K562 (cell line): Measurements from ENCODE around the gene OGDH. TPM values are rescaled to one million over a fixed set of nuclear protein-coding genes. Genes with fewer than 3 reads are reported as not detected.

ENCODE experiments used
- FOS ChIP-seq: IDR thresholded peaks from 3 replicates; pipeline ENCODE4 v1.6.1; 2011; ENCODE audit not compliant: insufficient read length; ENCODE audit errors: extremely low read depth
- GATAD2A ChIP-seq: fragments of 450-650 bp; IDR thresholded peaks from 2 replicates; pipeline ENCODE4 v1.6.1; 2017
- NCOA6 ChIP-seq: fragments of 450-650 bp; IDR thresholded peaks from 2 replicates; pipeline ENCODE4 v1.6.1; 2017; ENCODE audit warnings: mild to moderate bottlenecking
- polyA plus RNA-seq, 8 experiments: library from polyadenylated mRNA; depleted of rRNA in 4 of 8; stranded (reverse) in 5 of 8; unstranded in 3 of 8; fragments of >200 nt; fragmentation: Nextera tagmentation in 2 of 8; fragmentation: Illumina TruSeq in 1 of 8; extraction: Ambion mirVana in 2 of 8; extraction: Trizol in 1 of 8; gene quantifications; 2 replicates each; pipeline versions ENCODE4 v1.2.1 to v1.2.3, GENCODE V29; 2011 to 2014; ENCODE audit warnings: inconsistent platforms in 1 of 8, missing spikeins in 1 of 8
- total RNA-seq, 7 experiments: library from RNA; depleted of rRNA in 6 of 7; stranded (reverse); fragments of >200 nt in 6 of 7; fragmentation: Illumina TruSeq in 2 of 7; extraction: Trizol in 2 of 7; gene quantifications; 2 replicates each; pipeline versions ENCODE4 v1.2.1 to v1.2.3, GENCODE V29; 2011 to 2021; ENCODE audit warnings: low replicate concordance in 1 of 7
- TF ChIP-seq, protein P1 (sequence below): fragments of 450-650 bp; formaldehyde crosslinking; IDR thresholded peaks from 2 replicates; pipeline ENCODE4 v1.4.0; 2020; ENCODE audit warnings: mild to moderate bottlenecking, moderate library complexity
- TF ChIP-seq, protein P2 (sequence below): fragments of 450-650 bp; IDR thresholded peaks from 2 replicates; pipeline ENCODE4 v1.7.0; 2016; ENCODE audit warnings: borderline replicate concordance
- TF ChIP-seq, protein P3 (sequence below): fragments of 450-650 bp; IDR thresholded peaks from 2 replicates; pipeline ENCODE4 v1.6.1; 2018; ENCODE audit warnings: mild to moderate bottlenecking, low read depth; ENCODE audit not compliant: partially characterized antibody

Gene OGDH
- total and polyA plus RNA-seq, 9 of the 15 experiments (the other 6 are each of a cell fraction or from before 2014, with no cell fraction given): 3.1 to 80.3 (median 23.5) TPM

DNA sequence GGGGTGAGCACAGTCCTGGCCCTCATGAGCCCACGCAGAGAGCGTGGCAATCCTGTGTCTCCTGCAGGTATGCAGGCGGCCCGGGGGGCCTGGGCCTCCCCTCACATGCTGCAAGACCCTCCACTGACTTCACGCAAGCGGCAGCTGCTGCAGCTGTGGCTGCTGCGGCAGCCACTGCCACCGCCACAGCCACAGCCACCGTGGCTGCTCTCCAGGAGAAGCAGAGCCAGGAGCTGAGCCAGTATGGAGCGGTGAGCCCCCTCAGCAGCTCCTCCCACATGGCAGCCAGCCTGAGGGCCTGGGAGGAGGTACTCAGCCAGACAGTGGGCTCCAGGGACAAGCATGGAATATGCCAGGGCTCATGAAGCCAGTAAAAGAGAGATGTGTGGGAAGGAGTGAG lies 150.9 kb downstream of the OGDH start (continued):
- TF ChIP-seq, protein P1, sequence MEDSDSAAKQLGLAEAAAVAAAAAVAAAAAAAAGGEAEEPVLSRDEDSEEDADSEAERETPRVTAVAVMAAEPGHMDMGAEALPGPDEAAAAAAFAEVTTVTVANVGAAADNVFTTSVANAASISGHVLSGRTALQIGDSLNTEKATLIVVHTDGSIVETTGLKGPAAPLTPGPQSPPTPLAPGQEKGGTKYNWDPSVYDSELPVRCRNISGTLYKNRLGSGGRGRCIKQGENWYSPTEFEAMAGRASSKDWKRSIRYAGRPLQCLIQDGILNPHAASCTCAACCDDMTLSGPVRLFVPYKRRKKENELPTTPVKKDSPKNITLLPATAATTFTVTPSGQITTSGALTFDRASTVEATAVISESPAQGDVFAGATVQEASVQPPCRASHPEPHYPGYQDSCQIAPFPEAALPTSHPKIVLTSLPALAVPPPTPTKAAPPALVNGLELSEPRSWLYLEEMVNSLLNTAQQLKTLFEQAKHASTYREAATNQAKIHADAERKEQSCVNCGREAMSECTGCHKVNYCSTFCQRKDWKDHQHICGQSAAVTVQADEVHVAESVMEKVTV: no peak
- TF ChIP-seq, protein P2, sequence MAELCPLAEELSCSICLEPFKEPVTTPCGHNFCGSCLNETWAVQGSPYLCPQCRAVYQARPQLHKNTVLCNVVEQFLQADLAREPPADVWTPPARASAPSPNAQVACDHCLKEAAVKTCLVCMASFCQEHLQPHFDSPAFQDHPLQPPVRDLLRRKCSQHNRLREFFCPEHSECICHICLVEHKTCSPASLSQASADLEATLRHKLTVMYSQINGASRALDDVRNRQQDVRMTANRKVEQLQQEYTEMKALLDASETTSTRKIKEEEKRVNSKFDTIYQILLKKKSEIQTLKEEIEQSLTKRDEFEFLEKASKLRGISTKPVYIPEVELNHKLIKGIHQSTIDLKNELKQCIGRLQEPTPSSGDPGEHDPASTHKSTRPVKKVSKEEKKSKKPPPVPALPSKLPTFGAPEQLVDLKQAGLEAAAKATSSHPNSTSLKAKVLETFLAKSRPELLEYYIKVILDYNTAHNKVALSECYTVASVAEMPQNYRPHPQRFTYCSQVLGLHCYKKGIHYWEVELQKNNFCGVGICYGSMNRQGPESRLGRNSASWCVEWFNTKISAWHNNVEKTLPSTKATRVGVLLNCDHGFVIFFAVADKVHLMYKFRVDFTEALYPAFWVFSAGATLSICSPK: no peak
- TF ChIP-seq FOS: no peak
- TF ChIP-seq, protein P3, sequence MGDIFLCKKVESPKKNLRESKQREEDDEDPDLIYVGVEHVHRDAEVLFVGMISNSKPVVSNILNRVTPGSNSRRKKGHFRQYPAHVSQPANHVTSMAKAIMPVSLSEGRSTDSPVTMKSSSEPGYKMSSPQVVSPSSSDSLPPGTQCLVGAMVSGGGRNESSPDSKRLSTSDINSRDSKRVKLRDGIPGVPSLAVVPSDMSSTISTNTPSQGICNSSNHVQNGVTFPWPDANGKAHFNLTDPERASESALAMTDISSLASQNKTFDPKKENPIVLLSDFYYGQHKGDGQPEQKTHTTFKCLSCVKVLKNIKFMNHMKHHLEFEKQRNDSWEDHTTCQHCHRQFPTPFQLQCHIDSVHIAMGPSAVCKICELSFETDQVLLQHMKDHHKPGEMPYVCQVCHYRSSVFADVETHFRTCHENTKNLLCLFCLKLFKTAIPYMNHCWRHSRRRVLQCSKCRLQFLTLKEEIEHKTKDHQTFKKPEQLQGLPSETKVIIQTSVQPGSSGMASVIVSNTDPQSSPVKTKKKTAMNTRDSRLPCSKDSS: no peak
- no peak for TF ChIP-seq GATAD2A
- no peak for TF ChIP-seq NCOA6
- TF ChIP-seq, all 486 proteins: peak for 0
